HL-60/S4 treated with retinoic acid at 250 ng/mL for 4 days and 3 days (cell line): ENCODE data around the gene STK32B.

Source experiments
- in situ Hi-C: fragments of 300-500 bp; cut with MboI; formaldehyde crosslinking; loops from 2 replicates; pipeline ENCODE4 v1.7.0; 2022; ENCODE audit warnings: low sequenced_read_pairs

The STK32B gene

GRCh38 chr4:5383191-5383980 is 332.1 kb downstream of the STK32B start:
- in situ Hi-C loops = no loop called here

- in situ Hi-C loops = no loop called here
Measured at GRCh38 chr4:5385741-5386311, 334.5 kb downstream of the STK32B start.

GRCh38 chr4:5386921-5387320 is 335.6 kb downstream of the STK32B start:
- in situ Hi-C loops = no loop called here

- in situ Hi-C loops = no loop called here
Measured at GRCh38 chr4:5387457-5387856, 336.2 kb downstream of the STK32B start.

- in situ Hi-C loops = no loop called here
Measured at GRCh38 chr4:5389756-5390310, 338.6 kb downstream of the STK32B start.

- in situ Hi-C loops = no loop called here
Measured at GRCh38 chr4:5391492-5391891, 340.2 kb downstream of the STK32B start.

- in situ Hi-C loops = no loop called here
Measured at GRCh38 chr4:5393911-5394513, 342.7 kb downstream of the STK32B start.

- in situ Hi-C loops = no loop called here
Measured at GRCh38 chr4:5395781-5396180, 344.5 kb downstream of the STK32B start.

- in situ Hi-C loops = no loop called here
Measured at GRCh38 chr4:5398056-5398455, 346.8 kb downstream of the STK32B start.

GRCh38 chr4:5399124-5399523 is 347.8 kb downstream of the STK32B start:
- in situ Hi-C loops = no loop called here

- in situ Hi-C loops = no loop called here
Measured at GRCh38 chr4:5399790-5400421, 348.6 kb downstream of the STK32B start.

- in situ Hi-C loops = no loop called here
Measured at GRCh38 chr4:5403746-5404497, 352.6 kb downstream of the STK32B start.

- in situ Hi-C loops = no loop called here
Measured at GRCh38 chr4:5409237-5409636, 358.0 kb downstream of the STK32B start.

GRCh38 chr4:5409972-5410618 is 358.8 kb downstream of the STK32B start:
- in situ Hi-C loops = no loop called here

- in situ Hi-C loops = no loop called here
Measured at GRCh38 chr4:5412296-5412695, 361.0 kb downstream of the STK32B start.

- in situ Hi-C loops = no loop called here
Measured at GRCh38 chr4:5412751-5413150, 361.5 kb downstream of the STK32B start.

- in situ Hi-C loops = no loop called here
Measured at GRCh38 chr4:5416637-5417036, 365.4 kb downstream of the STK32B start.

GRCh38 chr4:5420266-5420665 is 369.0 kb downstream of the STK32B start:
- in situ Hi-C loops = no loop called here

GRCh38 chr4:5421416-5421815 is 370.1 kb downstream of the STK32B start:
- in situ Hi-C loops = no loop called here

GRCh38 chr4:5422195-5422594 is 370.9 kb downstream of the STK32B start:
- in situ Hi-C loops = no loop called here
